ENCODE data around the gene ZBTB7A.
A peak's percentile ranks its signal among the peaks of the same experiment; 100 is the strongest.

Gene ZBTB7A

DNA sequence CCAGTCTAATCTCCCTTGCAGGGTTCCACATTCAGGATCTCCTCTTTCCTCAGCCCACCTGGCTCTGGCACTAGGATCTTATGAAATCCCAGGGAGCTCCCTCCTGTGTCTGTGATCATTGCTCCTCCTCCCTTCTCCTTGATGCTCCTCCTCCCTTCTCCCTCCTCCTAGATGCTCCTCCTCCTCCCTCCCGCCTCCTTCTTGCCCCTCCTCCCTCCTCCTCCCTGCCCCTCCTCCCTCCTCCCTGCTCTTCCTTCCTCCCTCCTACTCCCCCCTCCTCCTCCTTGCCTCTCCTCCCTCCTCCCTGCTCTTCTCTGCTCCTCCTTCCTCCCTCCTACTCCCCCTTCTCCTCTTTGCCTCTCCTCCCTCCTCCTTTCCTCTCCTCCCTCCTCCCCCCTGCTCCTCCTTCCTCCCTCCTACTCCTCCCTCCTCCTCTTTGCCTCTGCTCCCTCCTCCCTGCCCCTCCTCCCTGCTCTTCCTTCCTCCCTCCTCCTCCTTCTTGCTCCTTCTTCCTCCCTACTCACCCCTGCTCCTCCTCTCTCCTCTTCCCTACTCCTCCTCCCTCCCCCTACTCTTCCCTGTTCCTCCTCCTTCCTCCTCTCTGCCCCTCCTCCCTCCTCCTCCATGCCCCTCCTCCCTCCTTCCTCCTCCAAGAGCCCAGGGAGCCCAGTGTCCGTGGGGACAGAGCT lies 14.9 kb upstream of the ZBTB7A start:
- Histone ChIP-seq H3K9me3 (ENCODE audit: control insufficient read depth, low read length) (no peaks in the 10 kb centered on the region), H3K4me3 (ENCODE audit: extremely low read depth, insufficient read depth, low read length, poor library complexity, severe bottlenecking) (no peak overlapping the region), H3K27ac (ENCODE audit: low read depth, low read length, severe bottlenecking) (no peak overlapping the region), H3K36me3 (ENCODE audit: control insufficient read depth, insufficient read depth, low read length) (no peaks in the 10 kb centered on the region), H3K4me1 (ENCODE audit: control insufficient read depth, insufficient read depth, low read length, poor library complexity, severe bottlenecking) (peaks cover 4% of the 10 kb centered on the region)
- WGBS, 2 experiments (ENCODE audit: insufficient coverage in 2 of 2): 45 to 60% methylated on average over 1 of the region's 2 CpGs

DNA sequence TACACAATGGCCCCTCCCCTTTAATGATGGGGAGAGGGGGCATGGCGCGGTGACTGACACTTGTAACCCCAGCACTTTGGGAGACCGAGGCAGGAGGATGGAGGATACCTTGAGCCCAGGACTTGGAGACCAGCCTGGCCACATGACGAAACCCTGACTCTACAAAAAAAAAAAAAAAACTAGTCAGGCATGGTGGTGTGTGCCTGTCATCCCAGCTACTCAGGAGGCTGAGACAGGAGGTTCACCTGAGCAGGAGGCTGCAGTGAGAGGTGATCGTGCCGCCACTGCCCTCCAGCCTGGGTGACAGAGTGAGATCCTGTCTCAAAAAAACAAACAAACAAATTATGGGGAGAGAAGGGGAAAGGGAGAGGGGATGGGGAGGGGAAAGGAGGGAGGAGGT lies 13.8 kb upstream of the ZBTB7A start:
- Histone ChIP-seq H3K4me3 (ENCODE audit: extremely low read depth, insufficient read depth, low read length, poor library complexity, severe bottlenecking) (no peak overlapping the region), H3K4me1 (ENCODE audit: control insufficient read depth, insufficient read depth, low read length, poor library complexity, severe bottlenecking) (peaks cover 4% of the 10 kb centered on the region), H3K36me3 (ENCODE audit: control insufficient read depth, insufficient read depth, low read length) (no peaks in the 10 kb centered on the region), H3K27ac (ENCODE audit: low read depth, low read length, severe bottlenecking) (no peak overlapping the region), H3K9me3 (ENCODE audit: control insufficient read depth, low read length) (no peaks in the 10 kb centered on the region)
- 83 to 94% methylated on average over 1 to 2 of the region's 6 CpGs for WGBS, 2 experiments (ENCODE audit: insufficient coverage in 2 of 2)

- WGBS, 2 experiments (ENCODE audit: insufficient coverage in 2 of 2): 49 to 60% methylated on average over 19 to 23 of the region's 33 CpGs
Observed at GRCh38 chr19:4077800-4078684, 11.3 kb upstream of the ZBTB7A start.

GRCh38 chr19:4077007-4077374 lies 10.3 kb upstream of the ZBTB7A start:
- no peaks in the 10 kb centered on the region for H3K9me3 ChIP-seq (ENCODE audit: control insufficient read depth, low read length)
- no peak overlapping the region for H3K4me3 ChIP-seq (ENCODE audit: extremely low read depth, insufficient read depth, low read length, poor library complexity, severe bottlenecking)
- H3K27ac ChIP-seq (ENCODE audit: low read depth, low read length, severe bottlenecking): no peak overlapping the region
- peaks cover 4% of the 10 kb centered on the region for H3K4me1 ChIP-seq (ENCODE audit: control insufficient read depth, insufficient read depth, low read length, poor library complexity, severe bottlenecking)
- WGBS, 2 experiments (ENCODE audit: insufficient coverage in 2 of 2): 67% methylated on average over 2 of the region's 3 CpGs
- no peaks in the 10 kb centered on the region for H3K36me3 ChIP-seq (ENCODE audit: control insufficient read depth, insufficient read depth, low read length)

More at GRCh38 chr19:4077800-4078684, 11.3 kb upstream of the ZBTB7A start:
- Histone ChIP-seq H3K4me1 (ENCODE audit: control insufficient read depth, insufficient read depth, low read length, poor library complexity, severe bottlenecking) (peaks cover 4% of the 10 kb centered on the region), H3K4me3 (ENCODE audit: extremely low read depth, insufficient read depth, low read length, poor library complexity, severe bottlenecking) (no peak overlapping the region), H3K27ac (ENCODE audit: low read depth, low read length, severe bottlenecking) (no peak overlapping the region), H3K9me3 (ENCODE audit: control insufficient read depth, low read length) (no peaks in the 10 kb centered on the region), H3K36me3 (ENCODE audit: control insufficient read depth, insufficient read depth, low read length) (no peaks in the 10 kb centered on the region)

DNA sequence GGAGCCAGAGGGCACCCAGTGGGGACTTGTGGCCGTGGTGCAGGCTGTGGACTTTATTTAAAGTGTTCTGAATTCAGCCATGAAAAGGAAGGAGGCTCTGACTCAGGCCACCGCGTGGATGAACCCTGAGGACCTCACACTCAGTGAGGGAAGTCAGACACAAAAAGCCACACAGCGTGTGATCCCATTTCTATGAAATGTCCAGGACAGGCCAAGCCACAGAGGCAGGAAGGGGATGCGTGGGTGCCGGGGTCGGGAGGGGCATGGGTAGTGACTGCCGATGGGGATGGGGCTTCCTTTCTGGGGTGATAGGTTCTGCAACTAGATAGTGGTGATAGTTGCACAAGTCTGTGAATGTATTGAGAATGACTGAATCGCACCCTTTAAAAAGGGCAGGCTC lies 8.7 kb upstream of the ZBTB7A start:
- H3K36me3 ChIP-seq (ENCODE audit: control insufficient read depth, insufficient read depth, low read length): no peaks in the 10 kb centered on the region
- peaks cover 4% of the 10 kb centered on the region for H3K4me1 ChIP-seq (ENCODE audit: control insufficient read depth, insufficient read depth, low read length, poor library complexity, severe bottlenecking)
- H3K4me3 ChIP-seq (ENCODE audit: extremely low read depth, insufficient read depth, low read length, poor library complexity, severe bottlenecking): no peak overlapping the region
- 89 to 91% methylated on average over 9 of the region's 9 CpGs for WGBS, 2 experiments (ENCODE audit: insufficient coverage in 2 of 2)
- no peaks in the 10 kb centered on the region for H3K9me3 ChIP-seq (ENCODE audit: control insufficient read depth, low read length)
- no peak overlapping the region for H3K27ac ChIP-seq (ENCODE audit: low read depth, low read length, severe bottlenecking)

GRCh38 chr19:4071610-4072009 lies 4.9 kb upstream of the ZBTB7A start:
- Histone ChIP-seq H3K4me3 (ENCODE audit: extremely low read depth, insufficient read depth, low read length, poor library complexity, severe bottlenecking) (no peak overlapping the region), H3K27ac (ENCODE audit: low read depth, low read length, severe bottlenecking) (no peak overlapping the region), H3K9me3 (ENCODE audit: control insufficient read depth, low read length) (no peaks in the 10 kb centered on the region), H3K36me3 (ENCODE audit: control insufficient read depth, insufficient read depth, low read length) (no peaks in the 10 kb centered on the region), H3K4me1 (ENCODE audit: control insufficient read depth, insufficient read depth, low read length, poor library complexity, severe bottlenecking) (peaks cover 6% of the 10 kb centered on the region)
- WGBS, 2 experiments (ENCODE audit: insufficient coverage in 2 of 2): 100% methylated on average over 2 to 3 of the region's 3 CpGs

DNA sequence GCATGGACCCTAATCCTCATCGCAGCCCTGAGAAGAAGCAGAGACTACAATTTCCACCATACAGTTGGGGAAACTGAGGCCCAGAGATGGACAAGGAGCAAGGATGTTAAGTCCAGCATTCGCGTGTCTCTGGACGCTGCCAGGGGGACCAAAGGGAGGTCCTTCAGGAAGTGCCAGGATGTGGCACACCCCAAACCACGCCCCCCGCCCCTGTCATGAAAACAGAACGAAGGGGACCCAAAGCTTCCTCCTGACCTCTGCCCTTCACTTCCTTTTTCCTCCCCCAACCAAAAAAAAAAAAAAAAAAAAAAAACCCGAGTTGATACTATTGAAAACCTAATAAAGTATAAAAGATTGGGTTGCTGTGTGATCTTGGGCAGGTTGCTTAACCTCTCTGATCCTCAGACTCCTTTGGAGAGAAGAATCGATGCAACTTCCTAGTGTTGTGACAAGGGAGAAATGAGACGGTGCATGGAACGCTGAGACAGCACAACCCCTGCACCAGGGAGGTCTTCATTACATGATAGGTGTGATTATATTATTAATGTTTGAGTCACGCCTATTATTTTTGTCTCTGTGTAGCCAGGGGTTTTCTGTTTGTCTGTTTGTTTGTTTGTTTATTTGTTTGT lies 2.7 kb upstream of the ZBTB7A start:
- Histone ChIP-seq H3K4me1 (ENCODE audit: control insufficient read depth, insufficient read depth, low read length, poor library complexity, severe bottlenecking) (peaks cover 6% of the 10 kb centered on the region), H3K9me3 (ENCODE audit: control insufficient read depth, low read length) (no peaks in the 10 kb centered on the region), H3K36me3 (ENCODE audit: control insufficient read depth, insufficient read depth, low read length) (no peaks in the 10 kb centered on the region), H3K4me3 (ENCODE audit: extremely low read depth, insufficient read depth, low read length, poor library complexity, severe bottlenecking) (no peak overlapping the region), H3K27ac (ENCODE audit: low read depth, low read length, severe bottlenecking) (no peak overlapping the region)
- 66 to 67% methylated on average over 7 to 8 of the region's 12 CpGs for WGBS, 2 experiments (ENCODE audit: insufficient coverage in 2 of 2)

GRCh38 chr19:4068047-4068966 lies 1.6 kb upstream of the ZBTB7A start:
- 35 to 38% methylated on average over 11 to 23 of the region's 31 CpGs for WGBS, 2 experiments (ENCODE audit: insufficient coverage in 2 of 2)

GRCh38 chr19:4067396-4068046 lies 822 bp upstream of the ZBTB7A start:
- Histone ChIP-seq H3K9me3 (ENCODE audit: control insufficient read depth, low read length) (no peaks in the 10 kb centered on the region), H3K27ac (ENCODE audit: low read depth, low read length, severe bottlenecking) (no peak overlapping the region), H3K36me3 (ENCODE audit: control insufficient read depth, insufficient read depth, low read length) (peaks cover 8% of the 10 kb centered on the region), H3K4me3 (ENCODE audit: extremely low read depth, insufficient read depth, low read length, poor library complexity, severe bottlenecking) (peak overlapping the region; percentile 84), H3K4me1 (ENCODE audit: control insufficient read depth, insufficient read depth, low read length, poor library complexity, severe bottlenecking) (peaks cover 7% of the 10 kb centered on the region)
- 0 to 3% methylated on average over 25 of the region's 58 CpGs for WGBS, 2 experiments (ENCODE audit: insufficient coverage in 2 of 2)

More at GRCh38 chr19:4068047-4068966, 1.6 kb upstream of the ZBTB7A start:
- Histone ChIP-seq H3K4me3 (ENCODE audit: extremely low read depth, insufficient read depth, low read length, poor library complexity, severe bottlenecking) (no peak overlapping the region), H3K36me3 (ENCODE audit: control insufficient read depth, insufficient read depth, low read length) (peaks cover under 1% of the 10 kb centered on the region), H3K4me1 (ENCODE audit: control insufficient read depth, insufficient read depth, low read length, poor library complexity, severe bottlenecking) (peaks cover 6% of the 10 kb centered on the region), H3K9me3 (ENCODE audit: control insufficient read depth, low read length) (no peaks in the 10 kb centered on the region), H3K27ac (ENCODE audit: low read depth, low read length, severe bottlenecking) (no peak overlapping the region)
